ENCODE measurements around the gene APOE.
"Not testable (repeated sequence)": the region's sequence is repeated elsewhere in the genome, so short reads cannot be mapped to it uniquely, and the experiment has no call there.

Gene APOE

DNA sequence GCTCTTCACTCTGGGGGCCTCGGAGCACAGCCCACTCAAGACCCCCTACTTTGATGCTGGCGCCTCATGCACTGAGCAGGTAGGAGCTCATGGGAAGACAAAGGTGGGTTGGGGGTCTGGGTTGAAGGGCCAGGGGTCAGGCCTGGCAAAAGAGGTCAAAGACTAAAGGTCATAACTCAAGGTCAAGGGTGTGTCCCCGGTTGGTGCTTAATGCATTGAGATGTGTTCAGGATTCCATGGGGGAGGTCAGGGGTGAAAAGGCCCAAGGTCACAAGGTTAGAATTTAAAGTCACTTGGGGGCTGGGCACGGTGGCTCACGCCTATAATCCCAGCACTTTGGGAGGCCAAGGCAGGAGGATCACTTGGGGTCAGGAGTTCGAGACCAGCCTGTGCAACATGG is 19.5 kb upstream of the APOE start:
- no peak overlapping the region for H3K9ac ChIP-seq (ENCODE audit: low read length in 2 of 2)
- H3K27ac ChIP-seq (ENCODE audit: low read length) = no peak overlapping the region
- no peaks in the 10 kb centered on the region for H3K9me3 ChIP-seq (ENCODE audit: control insufficient read depth in 2 of 2, low read length in 2 of 2)
- peaks cover 8% of the 10 kb centered on the region for H3K4me1 ChIP-seq (ENCODE audit: control insufficient read depth, insufficient read depth, low read length)
- peaks cover 8 to 19% of the 10 kb centered on the region in 2 donors for H3K36me3 ChIP-seq (ENCODE audit: control insufficient read depth in 2 of 2, insufficient read depth in 2 of 2, low read length in 2 of 2)
- H3K27me3 ChIP-seq (ENCODE audit: control insufficient read depth in 1 of 2, insufficient read depth in 2 of 2, low read length in 2 of 2) = no peaks in the 10 kb centered on the region
- no peak overlapping the region for H3K4me3 ChIP-seq (ENCODE audit: low read length in 2 of 2)

GRCh38 chr19:44887648-44888047 is 17.9 kb upstream of the APOE start:
- Histone ChIP-seq H3K4me3 (ENCODE audit: low read length in 2 of 2) (no peak overlapping the region), H3K27me3 (ENCODE audit: control insufficient read depth in 1 of 2, insufficient read depth in 2 of 2, low read length in 2 of 2) (no peaks in the 10 kb centered on the region), H3K4me1 (ENCODE audit: control insufficient read depth, insufficient read depth, low read length) (peaks cover 21% of the 10 kb centered on the region), H3K27ac (ENCODE audit: low read length) (no peak overlapping the region), H3K9me3 (ENCODE audit: control insufficient read depth in 2 of 2, low read length in 2 of 2) (no peaks in the 10 kb centered on the region), H3K36me3 (ENCODE audit: control insufficient read depth in 2 of 2, insufficient read depth in 2 of 2, low read length in 2 of 2) (peaks cover 9 to 20% of the 10 kb centered on the region in 2 donors), H3K9ac (ENCODE audit: low read length in 2 of 2) (no peak overlapping the region)

DNA sequence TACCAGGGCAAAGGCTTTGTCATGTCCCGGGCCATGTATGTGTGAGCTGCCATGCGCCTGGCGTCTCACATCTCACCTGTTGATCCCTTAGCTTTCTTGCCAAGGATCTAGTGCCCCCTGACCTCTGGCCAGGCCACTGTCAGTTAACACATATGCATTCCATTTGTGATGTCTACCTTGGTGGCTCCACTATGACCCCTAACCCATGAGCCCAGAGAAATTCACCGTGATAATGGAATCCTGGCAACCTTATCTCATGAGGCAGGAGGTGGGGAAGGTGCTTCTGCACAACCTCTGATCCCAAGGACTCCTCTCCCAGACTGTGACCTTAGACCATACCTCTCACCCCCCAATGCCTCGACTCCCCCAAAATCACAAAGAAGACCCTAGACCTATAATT is 17.3 kb upstream of the APOE start:
- Histone ChIP-seq H3K36me3 (ENCODE audit: control insufficient read depth in 2 of 2, insufficient read depth in 2 of 2, low read length in 2 of 2) (peaks cover 15 to 25% of the 10 kb centered on the region in 2 donors), H3K4me1 (ENCODE audit: control insufficient read depth, insufficient read depth, low read length) (peaks cover 27% of the 10 kb centered on the region)
- H3K9me3 ChIP-seq (ENCODE audit: control insufficient read depth in 2 of 2, low read length in 2 of 2); H3K4me3 ChIP-seq (ENCODE audit: low read length in 2 of 2); H3K27ac ChIP-seq (ENCODE audit: low read length); H3K9ac ChIP-seq (ENCODE audit: low read length in 2 of 2); H3K27me3 ChIP-seq (ENCODE audit: control insufficient read depth in 1 of 2, insufficient read depth in 2 of 2, low read length in 2 of 2): not testable (repeated sequence)

DNA sequence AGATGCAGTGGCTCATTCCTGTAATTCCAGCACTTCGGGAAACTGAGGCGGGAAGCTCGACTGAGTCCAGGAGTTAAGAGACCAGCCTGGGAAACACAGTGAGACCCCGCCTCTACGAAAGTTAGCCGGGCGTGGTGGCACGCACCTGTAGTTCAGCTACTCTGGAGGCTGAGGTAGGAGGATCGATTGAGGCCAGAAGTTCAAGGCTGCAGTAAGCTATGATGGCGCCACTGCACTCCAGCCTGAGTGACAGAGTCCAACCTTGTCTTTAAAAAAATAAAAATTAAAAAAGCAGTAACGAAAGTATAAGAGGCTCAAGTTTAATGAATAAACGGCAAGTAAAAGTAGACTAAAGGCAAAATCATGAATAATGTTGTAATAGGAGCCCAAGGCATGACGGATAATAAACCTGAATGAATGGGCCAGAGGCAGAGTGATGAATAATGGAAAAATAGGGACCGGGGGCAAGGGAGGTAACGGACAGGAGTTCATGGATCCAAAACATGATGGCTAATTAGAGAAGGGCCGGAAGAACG is 15.7 kb upstream of the APOE start:
- peaks cover 22 to 31% of the 10 kb centered on the region in 2 donors for H3K36me3 ChIP-seq (ENCODE audit: control insufficient read depth in 2 of 2, insufficient read depth in 2 of 2, low read length in 2 of 2)
- H3K4me1 ChIP-seq (ENCODE audit: control insufficient read depth, insufficient read depth, low read length) = peaks cover 27% of the 10 kb centered on the region
- no peaks in the 10 kb centered on the region for H3K9me3 ChIP-seq (ENCODE audit: control insufficient read depth in 2 of 2, low read length in 2 of 2)
- peak overlapping the region; percentile 85 to 88 for H3K4me3 ChIP-seq (ENCODE audit: low read length in 2 of 2)
- H3K9ac ChIP-seq (ENCODE audit: low read length in 2 of 2) = peak overlapping the region; percentile 83 to 85
- H3K27me3 ChIP-seq (ENCODE audit: control insufficient read depth in 1 of 2, insufficient read depth in 2 of 2, low read length in 2 of 2) = no peaks in the 10 kb centered on the region
- H3K27ac ChIP-seq (ENCODE audit: low read length) = peak overlapping the region; percentile 96

- peaks cover 22 to 32% of the 10 kb centered on the region in 2 donors for H3K36me3 ChIP-seq (ENCODE audit: control insufficient read depth in 2 of 2, insufficient read depth in 2 of 2, low read length in 2 of 2)
Measured at GRCh38 chr19:44890366-44891015, 15.1 kb upstream of the APOE start.

DNA sequence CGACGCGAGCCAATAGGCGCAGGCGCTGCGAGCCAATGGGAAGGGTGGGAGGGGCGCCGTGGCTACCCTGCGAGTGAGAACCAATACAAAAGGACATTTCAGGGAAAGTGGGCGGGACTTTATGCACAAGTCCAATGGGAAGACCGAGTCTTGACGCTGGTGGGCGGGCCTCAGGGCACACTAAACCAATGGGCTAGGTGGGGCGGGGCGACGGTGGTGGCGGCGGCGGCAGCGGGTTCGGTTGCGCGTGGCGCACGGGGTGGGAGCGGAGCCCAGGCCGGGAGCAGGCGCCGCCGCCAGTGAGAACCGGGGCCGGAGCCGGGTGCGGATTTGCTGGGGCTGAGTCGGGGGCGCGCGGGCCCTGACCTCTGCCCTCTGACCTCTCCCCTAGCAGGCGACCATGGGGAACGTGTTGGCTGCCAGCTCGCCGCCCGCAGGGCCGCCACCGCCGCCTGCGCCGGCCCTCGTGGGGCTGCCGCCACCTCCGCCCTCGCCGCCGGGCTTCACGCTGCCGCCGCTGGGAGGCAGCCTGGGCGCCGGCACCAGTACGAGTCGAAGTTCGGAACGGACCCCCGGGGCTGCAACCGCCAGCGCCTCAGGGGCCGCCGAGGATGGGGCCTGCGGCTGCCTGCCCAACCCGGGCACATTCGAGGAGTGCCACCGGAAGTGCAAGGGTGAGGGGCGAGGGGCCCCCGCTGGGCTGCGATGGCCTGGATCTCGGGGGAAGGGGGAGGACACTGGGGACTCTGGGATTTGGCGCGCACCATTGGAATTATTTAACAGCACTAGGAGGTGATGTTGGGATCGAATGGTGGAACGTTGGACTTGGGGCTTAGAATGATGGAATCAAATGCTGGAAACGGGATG is 14.3 kb upstream of the APOE start, which contains the start of gene TOMM40:
Gene TOMM40, plus strand, starts transcription at position 239 of the 867 bp plus-strand sequence. Its CDS starts 162 bp downstream, at position 401.
- H3K9me3 ChIP-seq (ENCODE audit: control insufficient read depth in 2 of 2, low read length in 2 of 2) = no peaks in the 10 kb centered on the region
- peaks cover 27% of the 10 kb centered on the region for H3K4me1 ChIP-seq (ENCODE audit: control insufficient read depth, insufficient read depth, low read length)
- no peaks in the 10 kb centered on the region for H3K27me3 ChIP-seq (ENCODE audit: control insufficient read depth in 1 of 2, insufficient read depth in 2 of 2, low read length in 2 of 2)
- H3K36me3 ChIP-seq (ENCODE audit: control insufficient read depth in 2 of 2, insufficient read depth in 2 of 2, low read length in 2 of 2) = peaks cover 30 to 36% of the 10 kb centered on the region in 2 donors
- peak within 1 kb of the TSS; percentile 96 for H3K27ac ChIP-seq (ENCODE audit: low read length)
- peak within 1 kb of the TSS; percentile 86 to 98 for H3K4me3 ChIP-seq (ENCODE audit: low read length in 2 of 2)
- peak within 1 kb of the TSS; percentile 85 to 88 for H3K9ac ChIP-seq (ENCODE audit: low read length in 2 of 2)

More at GRCh38 chr19:44890366-44891015, 15.1 kb upstream of the APOE start:
- peaks cover 27% of the 10 kb centered on the region for H3K4me1 ChIP-seq (ENCODE audit: control insufficient read depth, insufficient read depth, low read length)
- no peaks in the 10 kb centered on the region for H3K27me3 ChIP-seq (ENCODE audit: control insufficient read depth in 1 of 2, insufficient read depth in 2 of 2, low read length in 2 of 2)
- no peaks in the 10 kb centered on the region for H3K9me3 ChIP-seq (ENCODE audit: control insufficient read depth in 2 of 2, low read length in 2 of 2)
- peak overlapping the region; percentile 85 to 88 for H3K4me3 ChIP-seq (ENCODE audit: low read length in 2 of 2)
- peak overlapping the region; percentile 96 for H3K27ac ChIP-seq (ENCODE audit: low read length)
- peak overlapping the region; percentile 83 to 85 for H3K9ac ChIP-seq (ENCODE audit: low read length in 2 of 2)

DNA sequence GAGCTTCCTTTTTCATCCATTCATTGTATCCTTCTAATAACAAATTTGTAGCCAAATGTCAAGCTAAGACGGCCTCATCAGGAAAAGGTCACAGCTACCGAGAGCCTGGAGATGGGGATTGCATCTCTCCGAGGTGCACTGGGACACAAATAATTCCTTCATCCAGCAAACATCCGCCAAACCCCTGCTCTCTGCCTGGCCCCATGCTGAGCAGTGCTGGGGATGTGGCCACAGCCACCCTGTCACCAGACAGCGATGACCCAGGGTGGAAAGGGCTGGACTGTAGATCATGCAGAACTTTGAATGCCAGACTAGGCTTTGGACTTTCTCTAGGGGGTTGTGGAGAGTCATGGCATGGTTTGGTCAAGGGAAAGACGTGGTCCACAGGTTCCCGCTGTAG is 12.7 kb upstream of the APOE start:
- Histone ChIP-seq H3K27ac (ENCODE audit: low read length) (no peak overlapping the region), H3K4me1 (ENCODE audit: control insufficient read depth, insufficient read depth, low read length) (peaks cover 27% of the 10 kb centered on the region), H3K9ac (ENCODE audit: low read length in 2 of 2) (no peak overlapping the region), H3K27me3 (ENCODE audit: control insufficient read depth in 1 of 2, insufficient read depth in 2 of 2, low read length in 2 of 2) (no peaks in the 10 kb centered on the region), H3K9me3 (ENCODE audit: control insufficient read depth in 2 of 2, low read length in 2 of 2) (no peaks in the 10 kb centered on the region), H3K4me3 (ENCODE audit: low read length in 2 of 2) (no peak overlapping the region), H3K36me3 (ENCODE audit: control insufficient read depth in 2 of 2, insufficient read depth in 2 of 2, low read length in 2 of 2) (peaks cover 38 to 45% of the 10 kb centered on the region in 2 donors)

DNA sequence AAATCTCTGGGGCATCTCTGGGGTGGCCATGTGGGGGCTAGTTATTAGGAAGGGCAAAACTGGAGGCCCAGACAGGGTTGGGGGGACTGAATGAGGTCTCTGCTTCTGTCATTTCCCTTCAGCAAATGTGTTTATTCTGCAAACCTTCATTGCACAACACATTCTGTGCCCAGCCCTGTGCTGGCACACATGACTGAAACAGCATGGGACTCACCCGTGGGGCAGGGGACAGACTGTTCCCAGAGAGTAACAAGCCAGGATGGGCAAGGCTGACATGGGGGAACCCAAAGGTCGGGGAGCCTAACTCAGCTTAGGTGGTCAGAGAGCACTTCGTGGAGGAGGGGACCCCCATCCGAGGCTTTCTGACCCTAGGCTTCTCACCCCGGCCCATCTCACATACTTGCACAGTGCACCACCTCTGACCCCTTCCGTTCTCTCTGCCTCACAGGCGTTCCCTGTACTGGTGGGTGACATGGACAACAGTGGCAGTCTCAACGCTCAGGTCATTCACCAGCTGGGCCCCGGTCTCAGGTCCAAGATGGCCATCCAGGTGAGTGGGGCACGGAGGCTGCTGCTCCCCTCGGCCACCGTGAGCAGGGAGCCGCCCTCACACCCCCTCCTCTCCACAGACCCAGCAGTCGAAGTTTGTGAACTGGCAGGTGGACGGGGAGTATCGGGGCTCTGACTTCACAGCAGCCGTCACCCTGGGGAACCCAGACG is 12.1 kb upstream of the APOE start:
- no peak overlapping the region for H3K9ac ChIP-seq (ENCODE audit: low read length in 2 of 2)
- H3K9me3 ChIP-seq (ENCODE audit: control insufficient read depth in 2 of 2, low read length in 2 of 2) = no peaks in the 10 kb centered on the region
- H3K36me3 ChIP-seq (ENCODE audit: control insufficient read depth in 2 of 2, insufficient read depth in 2 of 2, low read length in 2 of 2) = peaks cover 36 to 42% of the 10 kb centered on the region in 2 donors
- H3K27me3 ChIP-seq (ENCODE audit: control insufficient read depth in 1 of 2, insufficient read depth in 2 of 2, low read length in 2 of 2) = no peaks in the 10 kb centered on the region
- no peak overlapping the region for H3K4me3 ChIP-seq (ENCODE audit: low read length in 2 of 2)
- H3K4me1 ChIP-seq (ENCODE audit: control insufficient read depth, insufficient read depth, low read length) = peaks cover 27% of the 10 kb centered on the region
- no peak overlapping the region for H3K27ac ChIP-seq (ENCODE audit: low read length)

- Histone ChIP-seq H3K4me1 (ENCODE audit: control insufficient read depth, insufficient read depth, low read length) (peaks cover 27% of the 10 kb centered on the region), H3K4me3 (ENCODE audit: low read length in 2 of 2) (no peak overlapping the region), H3K9me3 (ENCODE audit: control insufficient read depth in 2 of 2, low read length in 2 of 2) (no peaks in the 10 kb centered on the region), H3K27ac (ENCODE audit: low read length) (no peak overlapping the region), H3K9ac (ENCODE audit: low read length in 2 of 2) (no peak overlapping the region), H3K36me3 (ENCODE audit: control insufficient read depth in 2 of 2, insufficient read depth in 2 of 2, low read length in 2 of 2) (peaks cover 36 to 42% of the 10 kb centered on the region in 2 donors), H3K27me3 (ENCODE audit: control insufficient read depth in 1 of 2, insufficient read depth in 2 of 2, low read length in 2 of 2) (no peaks in the 10 kb centered on the region)
Measured at GRCh38 chr19:44894052-44894400, 11.6 kb upstream of the APOE start.

DNA sequence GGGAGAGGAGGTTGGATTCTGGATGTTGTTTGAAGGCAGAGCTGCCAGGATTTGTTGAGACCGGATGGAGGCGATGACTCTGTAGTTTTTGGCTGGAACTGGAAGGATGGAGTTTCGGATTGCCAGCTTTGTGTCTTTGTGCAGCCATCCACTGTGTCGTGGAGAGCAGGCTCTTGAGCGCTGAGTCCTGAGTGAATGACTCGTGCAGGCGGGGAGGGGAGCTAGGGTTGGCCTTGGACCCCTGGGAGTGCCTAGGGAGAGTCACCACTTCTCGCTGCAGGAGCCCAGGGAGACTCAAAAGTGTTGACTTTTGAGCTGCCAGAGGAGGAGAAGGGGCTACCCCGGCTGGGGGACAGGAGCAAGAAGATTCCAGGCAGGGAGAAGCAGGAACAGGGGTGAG is 10.7 kb upstream of the APOE start:
- no peaks in the 10 kb centered on the region for H3K9me3 ChIP-seq (ENCODE audit: control insufficient read depth in 2 of 2, low read length in 2 of 2)
- H3K36me3 ChIP-seq (ENCODE audit: control insufficient read depth in 2 of 2, insufficient read depth in 2 of 2, low read length in 2 of 2) = peaks cover 38 to 44% of the 10 kb centered on the region in 2 donors
- H3K4me3 ChIP-seq (ENCODE audit: low read length in 2 of 2) = no peak overlapping the region
- H3K4me1 ChIP-seq (ENCODE audit: control insufficient read depth, insufficient read depth, low read length) = peaks cover 22% of the 10 kb centered on the region
- no peak overlapping the region for H3K9ac ChIP-seq (ENCODE audit: low read length in 2 of 2)
- no peaks in the 10 kb centered on the region for H3K27me3 ChIP-seq (ENCODE audit: control insufficient read depth in 1 of 2, insufficient read depth in 2 of 2, low read length in 2 of 2)
- H3K27ac ChIP-seq (ENCODE audit: low read length) = no peak overlapping the region
